GM19238 (cell line): ENCODE data around the gene MYRFL.

ENCODE experiments used
- DNase-seq: peaks from one replicate; pipeline ENCODE4 v3.0.0; 2011; ENCODE audit warnings: low spot score; ENCODE audit not compliant: insufficient read length

Gene MYRFL

DNA sequence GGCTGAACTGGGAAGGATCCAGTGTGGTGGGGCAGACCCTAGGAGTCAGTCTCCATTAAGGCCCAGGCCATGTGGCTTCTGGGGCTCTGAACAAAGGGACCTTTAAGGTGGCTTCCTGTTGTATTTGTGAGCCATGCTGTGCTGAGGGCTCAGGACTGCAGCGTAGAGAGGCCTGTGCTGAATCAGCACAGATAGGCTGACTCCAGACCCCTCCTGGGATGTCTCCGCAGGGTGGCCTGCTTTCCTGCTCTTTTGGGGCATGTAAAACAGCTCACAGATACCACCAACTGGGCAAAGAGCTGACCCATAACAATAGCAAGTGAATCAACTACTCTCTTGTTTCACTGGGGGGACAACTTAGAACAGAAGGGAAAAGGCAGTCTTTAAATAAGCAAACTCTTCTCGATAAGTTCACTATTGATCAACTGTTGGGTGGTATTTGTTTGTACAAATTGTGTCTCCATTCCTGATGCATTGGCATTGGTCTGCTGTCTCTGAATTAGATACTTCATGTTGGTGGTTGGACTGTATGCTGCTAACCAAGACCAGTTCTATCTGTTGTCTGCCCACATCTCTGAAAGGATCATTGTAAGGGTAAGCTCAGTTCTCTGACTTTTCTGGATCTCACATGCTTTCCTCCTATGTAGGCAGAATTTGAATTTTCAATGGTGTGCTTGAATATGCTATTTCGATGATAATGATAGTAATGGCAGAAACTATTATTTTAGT is 71.8 kb downstream of the MYRFL start:
- DNase-seq = no peak

DNA sequence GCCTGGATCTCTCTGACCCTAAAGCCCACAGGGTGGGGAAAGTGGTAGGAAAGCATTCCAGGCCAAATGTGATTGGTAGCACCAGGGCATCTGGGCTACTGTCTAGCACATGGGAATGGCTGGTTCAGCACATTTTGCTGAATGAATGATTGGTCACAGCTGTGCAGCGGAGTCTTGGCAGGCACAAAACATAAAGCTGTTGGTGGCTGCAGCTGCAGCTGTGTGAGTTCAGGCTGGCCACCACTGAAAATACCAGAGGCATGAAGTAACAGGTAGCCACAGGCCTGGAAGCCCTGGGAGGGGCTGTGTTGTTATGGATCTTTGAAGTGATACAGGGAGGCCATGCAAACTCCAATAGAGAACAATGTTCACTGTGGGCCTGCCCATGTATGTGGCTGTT is 72.7 kb downstream of the MYRFL start:
- DNase-seq = no peak

GRCh38 chr12:69898236-69898635 is 73.2 kb downstream of the MYRFL start:
- DNase-seq = no peak

- peak; percentile 5 for DNase-seq
These were observed 75.7 kb downstream of the MYRFL start for GRCh38 chr12:69900720-69901131.

GRCh38 chr12:69901221-69901905 is 76.3 kb downstream of the MYRFL start:
- DNase-seq = no peak

GRCh38 chr12:69903548-69903947 is 78.5 kb downstream of the MYRFL start:
- no peak for DNase-seq

DNA sequence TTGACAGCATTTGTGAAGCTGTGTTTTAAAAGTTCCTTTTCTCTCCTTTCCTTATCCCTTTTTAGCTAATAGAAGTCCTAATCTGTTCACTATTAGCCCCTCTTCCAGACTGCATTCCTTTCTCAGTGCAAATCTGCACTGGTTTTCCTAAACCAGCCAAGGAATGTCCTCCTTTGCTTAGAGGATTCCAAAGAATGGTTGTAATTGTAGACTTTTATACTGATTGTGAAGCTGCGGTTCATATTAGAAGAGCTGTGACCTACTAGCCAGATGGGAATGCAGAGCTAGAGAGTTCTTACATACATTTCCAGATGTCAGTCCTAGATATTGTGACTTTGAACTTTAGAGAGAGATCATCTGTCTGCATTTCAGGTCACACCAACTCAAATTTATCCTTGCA is 79.8 kb downstream of the MYRFL start:
- no peak for DNase-seq

DNA sequence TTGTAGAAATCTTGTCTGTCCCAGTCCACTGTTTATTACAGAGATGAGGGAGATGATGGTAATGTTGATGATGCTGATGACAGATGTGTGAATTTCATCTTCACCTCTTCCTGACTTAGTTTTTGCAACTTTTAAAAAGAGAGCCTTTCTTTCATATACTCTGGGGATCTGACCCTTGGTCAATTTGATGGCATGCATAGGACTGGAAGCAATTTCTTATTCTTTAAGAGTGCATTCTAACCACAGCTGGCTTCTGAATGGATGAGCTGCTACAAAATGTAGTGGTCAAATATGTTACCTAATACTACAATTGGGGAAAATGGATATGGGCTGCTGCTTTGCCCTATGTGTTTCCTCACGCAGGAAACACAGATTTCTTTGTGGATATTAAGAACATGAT is 80.8 kb downstream of the MYRFL start:
- DNase-seq = no peak

- DNase-seq = no peak
These were observed 81.6 kb downstream of the MYRFL start for GRCh38 chr12:69906411-69907216.

DNA sequence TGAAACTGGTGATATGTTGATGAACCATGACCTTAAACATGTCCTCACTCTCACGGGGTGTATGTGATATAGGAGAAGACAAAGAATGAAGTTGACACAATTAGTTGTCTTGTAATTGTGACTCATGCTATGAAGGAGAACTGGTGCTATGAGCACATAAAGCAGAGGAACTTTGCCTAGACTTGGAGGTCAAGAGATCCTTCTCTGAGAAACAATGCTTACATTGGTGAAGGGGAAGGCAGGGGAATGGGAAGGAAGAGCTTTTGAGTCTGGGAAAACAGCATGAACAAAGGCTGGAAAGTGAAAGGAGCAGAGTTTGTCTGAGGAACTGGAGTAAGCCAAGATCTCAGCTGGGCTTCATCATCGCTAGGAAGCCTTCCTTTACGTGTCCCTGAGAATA is 83.2 kb downstream of the MYRFL start:
- no peak for DNase-seq

DNA sequence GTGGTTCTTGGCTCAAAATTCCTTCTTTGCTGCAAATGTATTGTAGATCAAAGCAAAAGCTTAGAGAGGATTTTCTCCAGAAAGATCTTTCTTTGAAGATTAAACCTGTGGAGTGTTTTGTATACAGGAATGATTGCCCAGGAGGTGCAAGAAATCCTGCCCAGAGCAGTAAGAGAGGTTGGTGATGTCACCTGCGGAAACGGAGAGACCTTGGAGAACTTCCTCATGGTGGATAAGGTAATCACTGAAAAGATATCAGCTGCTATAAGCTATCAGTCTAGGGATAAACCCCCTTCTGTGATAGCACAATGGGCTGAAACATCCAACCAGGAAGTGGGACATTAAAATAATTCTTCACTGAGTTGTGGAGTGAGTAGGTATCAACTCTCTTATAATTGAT is 85.7 kb downstream of the MYRFL start:
- DNase-seq = no peak

DNA sequence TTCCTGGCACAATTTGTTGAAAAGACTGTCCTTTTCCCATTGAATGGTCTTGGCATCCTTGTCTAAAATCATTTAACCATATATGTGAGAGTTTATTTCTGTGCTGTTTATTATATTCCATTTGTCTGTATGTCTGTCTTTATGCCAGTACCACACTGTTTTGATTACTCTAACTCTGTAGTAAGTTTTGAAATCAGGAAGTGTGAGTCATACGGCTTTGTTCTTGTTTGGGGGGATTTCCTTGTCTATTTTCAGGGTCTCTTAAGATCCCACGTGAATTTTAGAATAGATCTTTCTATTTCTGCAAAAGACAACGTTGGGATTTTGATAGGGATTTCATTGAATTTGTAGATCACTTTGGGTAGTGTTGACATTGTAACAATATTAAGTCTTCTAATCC is 88.5 kb downstream of the MYRFL start:
- no peak for DNase-seq

DNA sequence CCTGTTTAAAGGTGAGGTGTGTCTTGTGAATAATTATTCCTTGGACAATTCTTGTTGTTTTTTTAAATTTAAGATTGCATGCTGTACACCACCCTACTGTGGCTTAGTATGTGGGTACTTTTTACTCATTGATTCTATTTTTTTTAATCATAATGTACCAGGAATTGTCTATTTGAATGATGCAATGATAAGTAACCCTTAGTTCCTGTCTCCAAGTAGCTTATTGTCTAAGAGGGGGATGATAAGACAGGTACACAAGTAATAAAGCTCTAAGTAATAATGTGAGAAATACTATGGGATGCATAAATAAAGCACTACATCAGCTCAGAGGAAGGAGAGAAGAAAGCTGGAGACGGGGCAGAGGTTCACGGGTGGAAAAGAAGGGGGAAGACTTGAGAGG is 90.9 kb downstream of the MYRFL start:
- DNase-seq = no peak

DNA sequence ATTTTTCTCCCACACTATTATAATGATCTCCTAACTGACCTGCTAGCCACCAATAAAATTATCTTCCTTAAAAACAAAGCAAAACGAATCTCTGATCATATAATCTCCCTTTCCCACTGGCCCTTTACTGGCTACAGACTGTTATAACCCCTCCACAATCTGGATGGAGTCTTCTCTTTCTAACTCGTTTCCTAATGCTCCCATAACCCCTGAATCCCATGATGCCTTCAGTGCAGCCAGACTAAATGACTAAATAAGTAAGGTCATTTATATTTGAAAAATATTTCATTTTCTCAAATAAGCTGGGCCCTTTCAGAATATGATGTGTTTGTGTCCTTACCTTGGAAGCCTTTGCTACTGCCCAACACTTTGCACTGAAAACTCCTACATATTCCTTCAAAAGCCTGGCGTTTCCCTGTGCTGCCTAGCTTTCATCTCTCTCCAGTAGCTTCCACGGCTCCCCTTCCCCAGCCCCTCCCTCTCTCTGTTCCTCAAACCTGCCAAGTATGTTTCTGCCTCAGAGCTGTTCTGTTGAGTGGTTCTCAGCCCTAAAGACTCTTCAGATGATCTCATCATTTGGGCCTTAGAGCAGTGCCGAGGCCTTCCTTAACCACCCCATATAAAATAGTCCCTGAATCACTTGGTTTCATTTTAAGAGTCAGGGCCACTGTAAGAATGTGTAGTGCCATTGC is 91.7 kb downstream of the MYRFL start:
- DNase-seq = no peak

GRCh38 chr12:69918287-69918686 is 93.3 kb downstream of the MYRFL start:
- no peak for DNase-seq

- DNase-seq = no peak
These were observed 94.5 kb downstream of the MYRFL start for GRCh38 chr12:69919495-69919894.

GRCh38 chr12:69921831-69922230 is 96.8 kb downstream of the MYRFL start:
- DNase-seq = no peak

DNA sequence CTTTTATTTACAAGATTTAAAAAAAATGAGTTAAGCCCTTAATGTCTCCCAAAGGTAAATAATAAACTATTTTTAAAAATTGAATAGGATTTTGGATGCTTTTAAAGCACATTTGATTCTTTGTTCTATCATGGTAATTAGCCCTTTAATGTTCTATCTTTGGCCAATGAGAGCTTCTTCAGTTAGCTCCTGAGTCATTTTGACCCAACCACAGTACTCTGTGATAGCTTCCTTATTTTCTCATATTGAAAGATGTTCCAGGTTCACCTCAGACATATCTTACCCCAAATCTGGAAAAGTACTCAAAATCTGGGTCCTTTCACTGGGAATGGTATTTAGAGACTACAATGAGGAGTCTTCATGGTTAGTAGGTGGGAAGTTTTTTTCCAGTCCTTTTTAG is 98.0 kb downstream of the MYRFL start:
- DNase-seq = no peak

DNA sequence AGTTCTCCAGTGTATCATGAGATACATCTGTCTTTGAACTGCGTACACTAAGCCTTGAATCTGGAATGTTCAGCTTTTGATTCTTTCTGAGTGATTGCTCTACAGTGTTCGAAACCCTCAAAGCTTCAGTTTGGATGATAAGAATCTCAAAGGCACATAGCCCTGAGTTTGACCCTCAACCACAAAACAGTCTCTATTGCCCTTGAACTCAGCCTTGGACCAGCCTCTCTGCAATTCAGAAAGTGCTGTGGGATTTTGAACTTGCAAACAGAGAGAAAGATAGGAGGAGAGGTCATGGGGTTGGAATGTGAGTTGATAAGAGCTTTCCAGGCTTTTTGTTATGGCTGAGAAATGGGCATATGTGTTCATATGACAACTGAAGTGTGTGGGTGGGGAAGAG is 100.3 kb downstream of the MYRFL start:
- DNase-seq = no peak

DNA sequence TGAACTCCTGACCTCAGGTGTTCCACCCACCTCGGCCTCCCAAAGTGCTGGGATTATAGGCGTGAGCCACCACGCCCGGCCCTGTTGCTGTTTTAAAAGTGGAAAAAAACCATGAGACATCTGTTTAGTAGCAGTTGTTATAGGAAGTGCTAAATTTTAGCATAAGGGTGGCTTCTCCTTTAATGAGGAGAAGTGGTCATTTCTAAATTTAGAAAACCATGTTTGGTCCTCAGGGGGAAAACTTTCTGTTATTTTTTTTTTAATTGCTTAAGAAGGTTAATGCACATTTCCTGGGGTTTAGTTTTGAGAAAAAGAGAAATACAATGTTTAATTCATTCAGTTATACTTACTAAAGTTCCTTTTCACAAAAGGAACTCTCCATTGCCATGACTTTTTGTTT is 102.1 kb downstream of the MYRFL start:
- DNase-seq = no peak

DNA sequence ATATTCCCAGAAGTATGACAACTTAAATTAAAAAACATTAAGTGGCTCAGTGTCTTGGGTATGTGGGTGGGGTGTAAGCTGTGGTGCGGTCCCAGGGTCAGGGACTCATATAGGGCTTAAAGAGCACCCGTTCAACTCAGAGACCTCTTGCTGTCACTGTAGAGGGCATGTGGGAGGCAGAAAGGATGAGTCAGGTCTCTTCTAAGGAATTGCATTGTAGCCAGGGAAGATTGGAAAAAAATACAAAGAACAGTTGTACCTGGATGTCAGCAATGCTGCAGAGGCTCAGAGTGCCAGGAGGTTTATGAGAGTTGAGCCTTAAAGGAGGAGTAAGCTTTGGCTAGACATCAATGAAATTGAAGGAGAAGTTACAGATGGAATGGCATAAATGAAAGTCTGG is 104.1 kb downstream of the MYRFL start:
- no peak for DNase-seq

- DNase-seq = no peak
These were observed 104.5 kb downstream of the MYRFL start for GRCh38 chr12:69929531-69929930.
